GM18520 (cell line): Measurements from ENCODE around the gene GPAT2.
"Not testable (repeated sequence)": the region's sequence is repeated elsewhere in the genome, so short reads cannot be mapped to it uniquely, and the experiment has no call there.

Experiments used
- ATAC-seq: cut with Tn5 transposase; IDR thresholded peaks from one replicate; pipeline ENCODE4 v1.9.1; 2021; ENCODE audit not compliant: unreplicated experiment

GPAT2 gene

GRCh38 chr2:96024336-96025193 is 10.2 kb downstream of the GPAT2 start:
- no peak for ATAC-seq

GRCh38 chr2:96023701-96024100 is 11.0 kb downstream of the GPAT2 start:
- not testable (repeated sequence) for ATAC-seq

DNA sequence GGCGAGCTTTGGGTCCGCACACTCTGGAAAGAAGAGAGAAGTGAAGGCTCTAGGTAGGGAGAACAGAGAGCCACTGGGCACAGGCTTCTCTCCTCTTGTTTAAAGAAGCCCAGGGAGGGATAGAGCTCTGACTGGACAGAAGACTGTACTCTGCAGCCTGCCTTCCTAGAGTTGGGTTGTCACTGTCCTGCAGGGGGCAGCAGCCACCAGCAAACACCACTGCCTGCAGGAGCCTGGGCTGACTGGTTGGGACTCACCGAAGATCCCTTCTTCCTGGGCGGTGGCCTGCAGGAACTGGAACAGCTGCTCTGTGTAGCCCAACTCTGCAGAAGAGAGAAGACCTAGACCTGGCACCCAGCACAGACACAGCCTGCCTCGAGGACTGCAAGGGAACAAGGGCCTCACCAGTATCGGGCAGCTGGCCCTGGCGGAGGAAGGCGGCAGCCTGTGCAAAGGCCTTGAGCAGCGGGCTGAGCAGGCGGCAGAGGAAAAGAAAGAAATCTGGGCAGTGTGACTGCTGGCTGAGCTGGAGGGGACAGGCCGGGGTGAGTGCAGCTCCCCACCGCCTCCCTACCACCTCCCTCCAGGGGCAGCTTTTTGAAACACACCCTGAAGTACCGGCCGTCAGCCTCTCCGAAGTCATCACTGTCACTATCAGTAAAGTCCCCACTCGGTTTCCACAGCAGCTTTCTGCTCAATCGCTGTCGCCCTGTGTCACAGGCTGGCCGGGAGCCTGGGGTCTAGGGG is 11.8 kb downstream of the GPAT2 start:
- ATAC-seq, result peak; percentile 54

DNA sequence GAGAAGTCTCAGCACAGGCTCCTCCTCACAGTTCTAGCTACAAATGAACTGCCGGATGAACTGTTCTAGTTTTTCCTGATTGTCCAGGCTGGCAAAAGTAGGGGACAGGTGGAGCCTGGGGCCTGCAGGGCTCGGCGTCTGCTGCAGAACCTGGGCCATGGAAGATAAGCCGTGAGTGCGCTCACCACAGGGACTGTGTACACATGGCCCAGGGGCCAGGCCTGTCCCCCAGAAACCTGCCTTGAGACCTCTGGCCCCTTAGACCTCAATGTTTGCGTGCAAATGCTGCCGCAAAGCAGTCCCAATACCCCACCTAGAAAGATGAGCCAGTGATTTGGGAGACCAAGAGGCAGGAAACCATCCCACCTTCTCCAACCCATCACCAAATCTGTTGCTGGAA is 12.6 kb downstream of the GPAT2 start:
- not testable (repeated sequence) for ATAC-seq

DNA sequence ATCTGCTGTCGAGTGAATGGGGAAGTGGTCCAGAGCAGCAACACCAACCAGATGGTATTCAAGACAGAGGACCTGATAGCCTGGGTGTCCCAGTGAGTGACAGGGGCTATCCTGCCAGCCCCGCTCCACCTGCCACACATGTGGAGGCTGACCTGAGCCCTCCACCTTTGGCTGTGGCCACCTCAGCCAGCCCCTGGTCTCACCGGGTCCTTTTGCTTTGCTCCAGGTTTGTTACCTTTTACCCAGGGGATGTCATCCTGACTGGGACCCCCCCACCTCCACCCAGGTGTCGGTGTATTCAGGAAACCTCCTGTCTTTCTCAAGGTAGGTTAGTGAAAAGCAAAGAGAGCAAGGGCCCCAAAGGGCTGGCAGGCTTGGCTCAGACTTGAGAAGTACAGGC is 13.6 kb downstream of the GPAT2 start:
- not testable (repeated sequence) for ATAC-seq

DNA sequence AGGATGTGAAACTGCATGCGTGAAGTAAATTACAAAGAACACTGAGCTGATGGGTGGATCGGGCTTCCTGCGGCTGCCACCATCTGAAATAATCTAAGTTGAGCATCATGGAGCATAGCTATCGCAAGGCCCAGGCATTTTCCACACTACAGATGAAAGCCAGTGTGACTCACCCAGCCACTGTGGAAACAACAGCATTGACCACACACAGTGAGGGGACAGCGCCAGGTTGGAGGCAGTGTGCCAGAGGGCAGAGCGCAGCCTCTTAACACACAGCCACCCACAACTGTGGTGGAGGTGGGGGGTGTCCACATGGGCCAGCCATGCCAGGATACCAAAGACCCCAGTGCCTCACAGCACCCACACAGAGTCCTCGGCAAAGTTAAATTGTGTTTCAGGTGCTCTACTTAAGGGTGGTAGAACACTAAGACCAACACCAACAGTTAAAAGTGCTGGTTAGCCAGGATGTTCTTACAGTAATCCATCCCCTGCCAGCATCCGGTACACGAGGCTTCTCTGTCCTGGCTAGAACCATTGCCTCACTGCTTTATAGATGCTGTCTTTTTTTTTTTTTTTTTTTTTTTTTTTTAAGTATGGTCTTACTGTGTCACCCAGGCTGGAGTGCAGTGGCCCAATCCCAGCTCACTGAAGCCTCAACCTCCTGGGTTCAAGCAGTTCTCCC is 14.7 kb downstream of the GPAT2 start:
- not testable (repeated sequence) for ATAC-seq

- ATAC-seq, result not testable (repeated sequence)
Observed at GRCh38 chr2:96016321-96016720, 18.4 kb downstream of the GPAT2 start.

GRCh38 chr2:96012792-96013264 is 21.9 kb downstream of the GPAT2 start:
- not testable (repeated sequence) for ATAC-seq

GRCh38 chr2:96012086-96012791 is 22.5 kb downstream of the GPAT2 start:
- not testable (repeated sequence) for ATAC-seq

- peak; percentile 12 for ATAC-seq
Observed at GRCh38 chr2:96011129-96011455, 23.6 kb downstream of the GPAT2 start.

- peak; percentile 95 for ATAC-seq
Observed at GRCh38 chr2:96010320-96011128, 24.2 kb downstream of the GPAT2 start.

DNA sequence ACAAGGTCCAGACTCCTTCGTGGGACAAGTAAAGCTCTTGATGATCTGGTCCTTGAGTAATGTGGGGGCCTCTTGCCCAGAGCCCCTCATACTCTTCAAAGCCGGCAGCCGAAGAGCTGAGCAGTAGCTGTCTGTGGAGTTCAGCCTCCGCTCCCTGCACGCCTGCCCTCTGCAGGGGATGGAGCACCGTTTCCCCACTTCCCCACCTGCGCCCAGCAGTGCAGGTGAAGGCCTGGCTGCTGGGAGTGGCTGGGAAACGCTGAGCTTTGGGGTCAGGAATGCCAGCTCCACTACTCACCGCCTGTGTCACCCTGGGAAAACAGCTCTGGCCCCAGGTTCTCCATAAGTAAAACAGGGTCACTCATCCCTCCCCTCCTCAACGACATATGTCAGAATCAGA is 24.9 kb downstream of the GPAT2 start:
- ATAC-seq, result not testable (repeated sequence)

DNA sequence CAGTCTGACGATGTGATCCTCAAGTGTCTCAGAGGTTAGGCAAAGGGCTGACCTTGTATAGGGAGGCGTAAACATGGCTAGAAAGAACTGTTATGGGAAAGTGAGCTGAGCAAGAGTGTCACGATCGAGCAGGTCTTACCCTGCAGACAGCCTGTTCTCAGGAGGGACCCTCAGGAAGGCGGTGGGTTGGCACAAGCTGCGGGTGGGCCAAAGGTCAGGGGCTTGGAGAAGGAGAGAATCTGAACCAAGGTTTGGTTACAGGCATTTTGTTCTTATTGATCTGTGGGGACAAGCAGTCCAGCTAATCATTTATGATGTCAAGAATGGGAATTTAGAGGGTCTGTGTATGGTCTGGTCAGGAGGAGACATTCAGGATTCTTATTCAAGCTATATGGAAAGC is 26.7 kb downstream of the GPAT2 start:
- ATAC-seq, result not testable (repeated sequence)

- ATAC-seq, result not testable (repeated sequence)
Observed at GRCh38 chr2:96006248-96006647, 28.5 kb downstream of the GPAT2 start.

GRCh38 chr2:95992520-95993272 is 42.0 kb downstream of the GPAT2 start:
- ATAC-seq, result peak; percentile 38

- ATAC-seq, result peak; percentile 16
Observed at GRCh38 chr2:95992102-95992501, 42.6 kb downstream of the GPAT2 start.

DNA sequence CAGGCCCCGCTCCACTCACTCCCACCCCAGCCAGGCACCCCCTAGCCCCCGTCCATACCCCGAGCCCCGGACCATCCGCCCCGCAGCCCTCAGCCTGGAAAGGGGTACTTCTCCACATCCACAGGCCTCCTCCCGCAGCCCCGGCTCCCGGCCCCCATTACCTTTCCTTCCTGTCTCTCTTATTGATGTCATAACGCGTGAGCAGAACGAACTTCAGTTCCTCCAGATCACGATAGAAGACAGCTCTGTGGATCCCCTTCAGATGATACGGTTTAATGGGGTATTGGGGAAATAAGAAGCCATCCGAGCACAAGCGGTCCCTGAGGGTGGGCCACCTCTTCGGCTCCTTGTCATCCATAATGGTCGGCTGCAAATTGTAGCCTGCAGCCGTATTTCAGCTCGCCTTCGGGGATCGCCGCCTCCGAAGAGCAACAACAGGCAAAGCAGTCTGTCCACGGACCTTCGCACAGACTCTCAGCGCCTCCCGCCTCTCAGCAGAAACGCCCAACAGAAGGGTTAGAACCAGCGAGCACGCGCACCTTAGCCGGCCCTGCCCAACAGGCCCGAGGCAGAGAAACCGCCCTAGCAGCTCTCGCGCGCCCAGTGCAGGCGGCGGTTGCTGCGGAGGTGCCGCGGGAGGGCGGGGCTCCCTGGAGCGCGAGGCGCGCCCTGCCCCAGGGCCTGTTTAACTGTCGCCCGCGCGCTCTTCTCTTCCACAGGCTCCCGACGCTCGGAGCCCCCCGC is 43.2 kb downstream of the GPAT2 start, which contains the start of gene ANKRD36C:
Gene ANKRD36C (minus strand): TSS at position 474 of the 744 bp plus-strand sequence. CDS start 116 bp downstream, at position 358.
- ATAC-seq, result peak; percentile 91

DNA sequence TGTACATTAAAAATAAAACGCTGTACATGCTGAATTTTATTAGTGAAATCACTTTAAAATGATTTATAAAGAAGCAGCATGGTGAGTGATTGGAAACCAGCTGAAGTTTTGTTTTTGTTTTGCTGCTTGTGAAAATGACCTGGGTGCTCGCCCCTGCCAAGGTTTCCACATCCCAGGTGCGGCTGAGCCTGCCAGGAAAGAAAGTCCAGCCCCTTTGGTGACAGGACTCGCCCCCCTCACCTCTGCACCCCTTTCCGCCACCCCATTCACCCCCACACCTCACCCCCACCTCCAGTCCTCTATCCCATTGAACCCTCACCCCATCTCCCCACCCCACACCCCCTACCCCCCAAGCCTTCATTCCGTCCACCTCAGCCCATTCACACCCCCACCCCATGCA is 43.8 kb downstream of the GPAT2 start:
- not testable (repeated sequence) for ATAC-seq
